Hematopoietic multipotent progenitor cell treated with erythropoietin and hydrocortisone succinate and interleukin-3 and kit ligand, for 17 days (in vitro differentiated cells): ENCODE results near the gene PRDX4.
"Not testable (repeated sequence)": the region's sequence is repeated elsewhere in the genome, so short reads cannot be mapped to it uniquely, and the experiment has no call there.

Experiments used
- DNase-seq: peaks from one replicate; pipeline ENCODE4 v3.0.0-alpha.2; 2015; ENCODE audit warnings: low spot score

PRDX4 gene

DNA sequence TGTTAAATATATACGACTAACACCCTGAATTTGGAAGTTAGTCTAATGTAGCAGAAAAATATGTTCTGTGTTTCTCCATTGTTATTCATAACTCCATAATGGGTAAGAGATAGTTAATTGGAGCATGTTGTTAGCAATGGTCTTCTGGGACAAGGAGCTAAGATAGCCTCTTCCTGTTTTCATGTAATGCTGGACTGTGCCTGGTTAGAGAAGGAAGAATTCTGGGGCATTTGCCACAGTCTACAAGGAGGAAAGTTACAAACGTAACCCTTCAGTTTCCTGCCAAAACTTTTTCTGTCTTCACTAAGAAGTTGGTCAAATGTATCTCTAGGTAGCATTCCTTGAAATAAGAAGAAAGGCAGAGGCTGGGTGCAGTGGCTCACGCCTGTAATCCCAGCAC, 5.8 kb downstream of the PRDX4 start:
- no peak for DNase-seq

DNA sequence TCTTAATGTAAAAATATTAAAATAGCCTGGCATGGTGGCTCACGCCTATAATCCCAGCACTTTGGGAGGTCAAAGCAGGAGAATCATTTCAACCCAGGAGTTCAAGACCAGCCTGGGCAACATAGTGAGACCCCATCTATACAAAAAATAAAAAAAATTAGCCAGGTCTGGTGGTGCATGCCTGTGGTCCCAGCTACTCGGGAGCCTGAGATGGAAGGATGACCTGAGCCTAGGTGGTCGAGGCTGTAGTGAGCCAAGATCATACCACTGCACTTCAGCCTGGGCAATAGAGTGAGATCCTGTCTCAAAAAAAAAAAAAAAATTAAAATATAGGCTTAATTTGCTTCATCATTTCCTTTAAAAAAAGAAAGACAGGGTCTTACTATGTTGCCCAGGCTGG, 9.2 kb downstream of the PRDX4 start:
- DNase-seq, result not testable (repeated sequence)

DNA sequence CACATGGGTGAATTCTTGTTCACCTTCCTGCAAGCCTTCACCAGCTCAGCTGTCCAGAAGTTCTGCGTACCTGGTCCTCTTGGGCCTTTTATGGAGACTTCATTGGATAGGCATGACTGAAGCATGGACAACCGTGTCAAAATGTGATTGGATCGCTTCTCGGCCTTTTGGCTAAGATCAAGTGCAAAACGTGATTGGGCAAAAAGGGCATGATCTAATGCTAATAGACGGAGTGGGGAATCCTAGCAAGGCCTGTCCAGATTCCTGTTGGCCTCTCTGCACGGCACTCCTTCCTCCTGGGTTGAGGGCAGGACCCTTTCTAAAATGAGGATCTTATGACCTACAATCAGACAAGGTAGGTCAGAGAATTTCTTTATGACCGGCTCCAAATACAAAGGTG, 24.9 kb downstream of the PRDX4 start:
- no peak for DNase-seq

DNA sequence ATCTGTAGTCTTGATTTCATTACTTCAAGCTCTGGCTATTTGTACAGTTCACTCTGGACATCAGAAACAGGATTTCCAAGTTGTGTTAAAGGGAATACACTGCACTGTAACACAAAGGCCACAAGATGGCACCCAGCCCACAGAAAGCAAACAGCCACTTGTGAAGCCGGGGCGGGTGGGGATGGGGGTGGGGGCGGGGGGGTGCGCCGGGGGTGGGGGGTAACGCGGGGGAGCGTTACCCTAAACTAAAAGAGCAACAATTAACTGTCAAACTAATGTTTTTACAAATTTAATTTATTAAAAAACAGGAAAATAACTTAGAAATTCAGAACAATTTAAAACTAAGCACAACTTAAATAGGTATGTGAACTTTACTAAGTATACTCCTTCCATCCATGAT, 27.3 kb downstream of the PRDX4 start:
- DNase-seq, result peak; percentile 61

DNA sequence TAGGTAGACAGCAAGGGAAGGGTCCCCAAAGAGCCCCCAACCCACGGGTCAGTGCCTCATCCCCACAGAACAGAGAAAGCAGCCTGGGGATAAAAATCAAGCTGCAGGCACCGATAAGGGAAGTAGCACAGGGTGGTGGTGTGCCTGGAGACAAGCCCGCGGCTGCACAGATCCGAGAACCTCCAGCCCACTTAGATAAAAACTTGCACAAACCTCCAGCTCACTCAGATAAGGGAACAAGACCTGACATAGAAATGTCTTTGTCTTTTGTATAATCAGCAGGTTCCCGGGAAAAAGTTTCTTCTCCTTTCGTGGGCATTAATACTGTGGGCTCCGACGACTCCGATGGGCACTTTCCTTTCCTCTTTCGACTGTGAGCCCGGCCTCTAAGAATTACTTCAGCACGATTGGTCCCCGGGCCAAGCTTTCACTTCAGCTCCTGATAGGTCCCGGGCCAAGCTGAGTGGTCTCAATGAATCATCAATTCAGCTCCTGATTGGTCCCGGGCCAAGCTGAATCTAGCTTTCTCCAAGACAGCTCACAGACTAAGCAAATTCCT, 32.4 kb downstream of the PRDX4 start:
- peak; percentile 5 for DNase-seq

DNA sequence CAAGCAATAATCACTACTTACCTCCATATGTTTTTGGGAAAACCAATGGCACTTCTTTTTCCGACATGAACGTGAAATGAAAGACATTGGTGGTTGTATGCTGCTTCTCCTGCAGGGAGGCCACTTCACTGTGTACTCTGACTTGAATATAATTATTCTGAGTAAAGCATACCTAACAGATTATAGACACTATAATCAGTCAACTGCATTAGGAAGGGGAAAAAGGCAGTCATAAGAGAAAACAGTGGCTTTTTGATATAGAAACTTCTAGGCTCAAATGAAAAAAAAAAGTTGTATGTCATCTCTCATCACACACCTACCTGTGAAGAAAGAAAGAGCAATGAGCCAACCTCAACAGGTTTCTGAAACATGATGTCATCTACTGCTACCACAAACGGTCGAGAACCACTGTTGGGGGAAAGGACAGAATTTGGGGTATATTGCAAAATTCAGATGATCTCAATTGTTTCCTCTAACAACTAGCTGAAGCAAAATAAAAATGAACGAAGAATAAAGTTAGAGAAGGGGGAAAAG, 37.4 kb downstream of the PRDX4 start:
- no peak for DNase-seq

DNA sequence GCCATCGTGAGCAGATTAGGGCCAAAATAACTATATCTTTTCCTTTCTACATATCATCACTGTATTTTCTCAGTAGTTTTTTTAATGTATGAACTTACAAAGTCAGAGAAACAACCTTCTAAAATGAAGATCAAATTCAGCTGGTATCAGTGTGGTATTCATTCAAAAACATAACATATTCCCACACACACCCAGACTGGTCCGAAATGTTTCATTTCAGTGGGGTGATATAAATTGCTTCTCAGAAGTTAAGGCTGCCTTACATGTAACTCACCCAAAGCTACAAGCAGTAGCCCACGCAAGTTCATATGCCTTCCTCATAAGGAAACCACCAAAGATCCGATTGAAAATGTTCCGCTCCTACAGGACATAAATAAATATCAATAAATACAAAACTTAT, 37.9 kb downstream of the PRDX4 start:
- DNase-seq, result no peak

DNA sequence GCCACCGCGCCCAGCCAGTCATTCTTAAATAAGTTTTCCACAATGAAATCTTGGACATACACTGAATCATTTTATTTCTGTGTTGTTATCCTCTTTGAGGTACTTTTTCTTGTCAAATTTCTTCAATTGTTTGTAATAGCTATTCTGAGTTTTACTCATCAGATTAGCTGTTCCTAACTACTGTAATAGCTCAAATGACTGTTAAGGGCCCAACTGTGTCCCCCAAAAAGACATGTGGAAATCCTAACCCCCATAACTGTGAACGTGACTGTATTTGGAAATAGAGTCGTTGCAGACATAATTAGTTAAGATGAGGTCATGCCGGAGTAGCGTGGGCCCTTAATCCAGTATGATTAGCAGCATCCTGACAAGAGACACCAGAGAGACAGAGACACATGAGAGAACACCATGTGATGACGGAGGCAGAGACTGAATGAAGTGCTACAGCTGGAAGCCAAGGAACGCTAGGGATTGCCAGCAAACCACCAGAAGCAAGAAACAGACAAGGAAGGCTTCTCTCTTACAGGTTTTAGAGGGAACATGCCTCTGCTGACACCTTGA, 52.9 kb downstream of the PRDX4 start:
- DNase-seq, result no peak

DNA sequence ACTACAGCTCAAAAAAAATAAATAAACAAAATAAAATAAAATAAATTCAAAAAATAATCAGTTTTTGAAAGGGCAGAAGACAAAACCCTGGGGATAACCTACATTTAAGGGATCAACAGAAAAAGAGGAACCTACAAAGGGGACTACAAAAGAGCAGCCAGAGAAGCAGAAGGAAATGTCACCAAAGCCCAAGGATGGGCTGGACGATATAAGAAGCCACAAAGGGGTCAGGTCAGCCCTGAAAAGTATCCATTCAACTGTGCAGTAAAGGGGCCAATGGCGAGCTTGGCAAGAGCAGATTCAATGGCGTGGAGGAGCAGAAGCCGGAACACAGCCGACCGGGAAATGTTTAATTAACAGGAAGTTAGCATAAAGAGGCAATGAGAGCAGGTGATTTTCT, 58.9 kb downstream of the PRDX4 start:
- DNase-seq, result no peak

DNA sequence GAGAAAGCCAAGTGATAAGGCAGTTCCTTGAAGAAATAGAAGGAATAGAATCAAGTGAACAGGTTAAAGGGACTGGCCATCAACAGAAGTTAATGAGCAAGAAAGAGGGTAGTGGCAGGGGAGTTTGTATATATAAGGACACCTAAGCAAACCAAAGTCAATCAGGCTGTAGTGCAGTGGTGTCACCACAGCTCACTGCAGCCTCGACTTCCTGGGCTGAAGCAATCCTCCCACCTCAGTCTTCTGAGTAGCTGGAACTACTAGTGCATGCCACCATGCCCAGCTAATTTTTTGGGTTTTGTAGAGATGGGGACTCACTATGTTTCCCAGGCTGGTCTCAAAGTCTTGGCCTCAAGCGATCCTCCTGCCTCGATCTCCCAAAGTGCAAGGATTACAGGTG, 59.9 kb downstream of the PRDX4 start:
- DNase-seq, result no peak

DNA sequence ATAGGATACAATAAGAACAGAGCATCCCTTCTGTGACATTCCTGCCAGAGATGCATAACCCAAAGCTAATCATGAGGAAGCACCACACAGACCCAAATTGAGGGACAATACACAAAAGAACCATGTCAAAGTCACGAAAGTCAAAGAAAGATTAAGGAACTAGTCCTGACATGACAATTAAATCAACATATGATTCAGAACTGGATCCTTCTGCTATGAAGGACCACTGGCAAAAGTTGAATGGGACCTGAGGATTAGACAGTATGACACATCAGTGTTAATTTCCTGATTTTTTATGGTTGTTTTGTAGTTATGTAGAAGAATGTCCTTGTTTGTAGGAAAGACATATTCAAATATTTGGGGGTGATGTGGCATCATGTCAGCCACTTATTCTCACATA, 61.9 kb downstream of the PRDX4 start:
- DNase-seq, result no peak

DNA sequence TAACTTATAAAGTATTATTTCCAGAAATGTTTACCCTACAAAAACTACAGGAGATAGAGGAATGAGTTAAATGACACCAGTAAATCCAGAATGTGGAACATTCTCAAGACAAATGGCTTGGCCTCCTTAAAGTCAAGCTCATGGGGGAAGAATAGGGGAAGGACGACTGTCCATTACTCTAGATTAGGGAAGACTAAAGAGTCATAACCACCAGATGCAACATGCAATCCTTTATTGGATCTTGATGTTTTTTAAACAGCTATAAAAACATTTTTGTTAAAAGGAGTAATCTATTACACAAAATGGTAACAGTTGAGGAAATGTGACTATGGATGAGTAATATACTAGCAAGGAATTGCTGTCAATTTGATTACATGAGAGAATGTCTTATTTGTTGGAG, 64.7 kb downstream of the PRDX4 start:
- DNase-seq, result no peak

DNA sequence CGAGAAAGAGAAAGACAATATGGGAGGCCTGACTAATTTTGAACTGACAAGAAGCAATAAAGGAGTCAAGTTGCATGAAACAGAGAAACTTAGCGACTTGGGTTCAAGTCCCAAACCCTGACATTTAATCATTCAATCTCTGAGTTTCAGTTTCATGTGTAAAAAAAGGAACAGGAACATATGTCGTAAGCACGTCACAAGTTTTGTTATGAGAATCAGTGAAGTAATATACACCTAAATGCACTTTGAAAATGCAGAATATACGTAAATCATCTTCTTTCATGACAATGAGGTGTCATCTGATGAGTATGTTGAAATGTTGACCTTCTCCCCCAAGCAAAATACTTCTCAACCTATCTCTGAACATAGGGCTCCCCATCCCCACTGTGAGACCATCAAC, 65.4 kb downstream of the PRDX4 start:
- DNase-seq, result no peak
